UCSD-AML1 (cell line): ENCODE results near the gene GATA2.

Source experiments
- DNase-seq: peaks from one replicate; lab custom pipeline; 2025; ENCODE audit not compliant: unreplicated experiment; lab: John Stamatoyannopoulos, UW

The GATA2 gene

DNA sequence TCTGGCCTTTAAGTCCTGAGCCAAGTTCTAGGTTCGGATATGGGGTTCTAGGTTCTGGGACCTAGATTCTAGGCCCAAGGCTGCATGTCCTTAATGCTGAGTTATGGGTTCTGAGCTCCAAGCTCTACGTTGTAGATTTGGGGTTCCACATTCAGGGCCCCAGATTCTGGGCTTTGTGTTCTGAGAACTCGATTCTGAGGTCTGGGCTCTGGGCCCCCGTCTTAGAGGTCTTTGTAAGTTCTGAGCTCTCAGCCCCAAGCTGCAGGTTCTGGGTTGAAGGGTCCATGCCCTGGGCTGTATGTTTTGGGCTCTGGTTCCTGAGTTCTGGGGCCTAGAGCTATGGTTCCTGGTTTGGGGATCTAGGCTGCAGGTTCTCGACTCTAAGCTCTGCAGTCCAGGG, 16.3 kb downstream of the GATA2 start:
- DNase-seq = no peak

DNA sequence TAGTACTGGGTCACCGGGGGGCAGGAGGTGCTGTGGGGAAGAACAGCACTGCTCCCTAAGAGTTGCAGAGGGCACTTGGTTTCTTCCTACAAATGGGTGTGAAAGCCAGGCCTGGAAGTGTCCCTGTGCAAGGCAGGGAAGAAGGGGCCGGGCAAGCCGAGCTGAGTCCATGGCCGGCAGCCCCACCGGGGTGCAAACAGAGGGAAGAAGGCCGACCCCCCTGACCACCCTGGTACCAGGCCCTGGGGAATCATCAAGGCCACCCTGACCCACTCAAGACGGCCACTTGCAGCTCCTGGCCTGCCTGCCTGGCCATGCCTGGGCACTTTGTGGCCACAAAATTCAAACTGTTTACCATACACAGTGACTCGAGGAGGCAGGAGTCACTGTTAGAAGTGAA, 17.6 kb downstream of the GATA2 start:
- no peak for DNase-seq

DNA sequence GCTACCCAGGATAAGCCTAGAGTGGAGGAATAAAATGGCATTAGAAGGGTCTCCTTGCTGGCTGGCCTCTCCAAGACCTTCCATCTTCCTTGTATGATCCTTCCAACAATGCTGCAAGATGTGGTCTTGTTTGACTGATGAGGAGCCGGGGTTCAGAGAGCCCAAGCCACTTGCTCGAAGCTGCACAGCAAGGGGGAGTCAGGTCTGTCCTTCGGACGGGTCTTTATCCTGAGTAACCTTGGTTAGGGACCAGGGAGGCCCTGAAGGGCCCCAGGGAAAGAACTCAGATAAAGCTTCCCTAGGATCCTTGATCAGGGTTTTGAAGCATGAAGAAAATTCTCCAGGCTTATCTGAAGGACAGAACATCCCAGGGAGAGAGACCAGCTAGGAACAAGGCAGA, 19.3 kb downstream of the GATA2 start:
- no peak for DNase-seq

DNA sequence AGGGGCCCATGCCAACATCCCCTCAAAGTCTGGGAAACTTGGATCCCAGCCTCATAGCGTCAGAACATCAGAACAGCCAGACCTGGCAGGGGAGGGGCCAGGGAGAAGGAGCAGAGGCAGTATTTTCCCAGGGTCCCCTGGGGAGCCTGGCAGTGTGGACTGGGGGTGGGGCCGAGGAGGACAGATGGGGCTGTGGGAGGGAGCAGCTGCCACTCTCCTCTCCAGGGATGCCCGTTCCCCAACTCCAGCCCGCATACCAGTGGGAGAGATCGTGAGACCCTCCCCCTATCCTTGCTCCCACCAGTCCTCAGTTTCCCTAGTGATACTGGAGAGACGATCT, 19.9 kb downstream of the GATA2 start:
- no peak for DNase-seq

DNA sequence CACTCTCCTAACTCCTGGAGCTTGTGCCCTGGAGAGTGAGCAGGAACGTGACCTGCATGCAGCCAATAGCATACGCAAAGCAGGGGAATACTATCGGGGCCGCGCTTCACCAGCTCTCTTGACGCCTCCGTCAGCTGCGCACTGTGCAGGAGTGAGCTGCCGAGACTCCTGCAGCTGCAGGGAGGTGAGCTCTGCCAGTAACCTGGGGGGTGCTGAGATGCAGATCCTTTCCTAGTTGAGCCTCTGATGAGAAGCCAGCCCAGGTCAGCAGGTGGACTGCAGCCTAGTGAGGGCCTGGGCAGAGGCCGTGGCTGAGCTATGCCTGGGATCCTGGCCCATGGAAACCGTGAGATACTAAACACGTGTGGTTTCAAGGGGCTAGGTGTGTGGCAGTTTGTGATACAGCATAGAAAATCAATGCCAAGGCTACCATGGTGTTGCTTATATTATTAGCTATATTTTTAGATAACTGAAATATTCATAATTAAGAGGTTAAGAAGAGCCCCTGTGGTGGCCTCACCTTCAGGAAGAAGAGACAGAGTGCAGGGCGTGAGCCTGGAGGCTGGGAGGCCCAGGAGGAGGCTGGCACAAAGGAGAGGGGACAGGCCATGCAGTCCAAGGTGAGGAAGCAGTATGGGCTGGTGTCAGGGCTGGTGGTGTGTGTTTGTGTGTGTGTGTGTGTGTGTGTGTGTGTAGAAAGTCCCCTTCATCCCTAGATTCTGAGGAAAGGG, 20.4 kb downstream of the GATA2 start:
- DNase-seq = no peak

DNA sequence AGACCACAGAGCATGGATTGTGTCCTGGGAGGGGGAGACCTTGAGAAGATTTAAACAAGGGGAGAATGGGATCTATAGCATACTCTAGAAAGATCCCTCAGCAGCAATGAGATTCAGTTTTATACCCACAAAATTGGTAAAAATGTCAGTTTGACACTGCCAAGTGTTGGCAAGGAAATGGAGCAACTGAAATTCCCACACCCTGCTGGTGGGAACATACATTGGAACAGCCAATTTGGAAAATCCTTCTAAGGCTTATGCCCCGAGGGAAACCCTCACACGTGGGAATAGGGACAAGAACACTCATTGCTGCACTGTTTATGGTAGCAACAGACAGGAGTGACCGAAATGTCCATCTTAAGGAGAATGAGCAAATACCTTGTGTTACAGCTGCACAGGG, 21.3 kb downstream of the GATA2 start:
- no peak for DNase-seq

DNA sequence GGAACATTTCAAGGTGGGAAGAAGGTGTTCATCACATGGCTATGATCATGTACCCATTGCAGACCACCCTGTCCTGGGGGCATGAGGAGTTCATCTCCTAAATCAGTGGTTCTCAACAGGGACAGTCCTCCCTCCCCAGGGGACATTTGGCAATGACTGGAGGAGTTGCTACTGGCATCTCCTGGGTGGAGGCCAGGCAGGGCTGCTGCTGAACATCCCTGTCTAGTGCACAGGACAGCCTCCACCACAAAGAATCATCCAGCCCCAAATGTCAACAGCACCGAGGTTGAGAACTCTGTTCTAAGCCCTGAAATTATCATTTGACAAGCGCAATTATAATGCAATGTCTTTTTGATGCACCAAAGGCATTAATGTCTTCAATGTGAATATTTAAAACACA, 21.9 kb downstream of the GATA2 start:
- no peak for DNase-seq

DNA sequence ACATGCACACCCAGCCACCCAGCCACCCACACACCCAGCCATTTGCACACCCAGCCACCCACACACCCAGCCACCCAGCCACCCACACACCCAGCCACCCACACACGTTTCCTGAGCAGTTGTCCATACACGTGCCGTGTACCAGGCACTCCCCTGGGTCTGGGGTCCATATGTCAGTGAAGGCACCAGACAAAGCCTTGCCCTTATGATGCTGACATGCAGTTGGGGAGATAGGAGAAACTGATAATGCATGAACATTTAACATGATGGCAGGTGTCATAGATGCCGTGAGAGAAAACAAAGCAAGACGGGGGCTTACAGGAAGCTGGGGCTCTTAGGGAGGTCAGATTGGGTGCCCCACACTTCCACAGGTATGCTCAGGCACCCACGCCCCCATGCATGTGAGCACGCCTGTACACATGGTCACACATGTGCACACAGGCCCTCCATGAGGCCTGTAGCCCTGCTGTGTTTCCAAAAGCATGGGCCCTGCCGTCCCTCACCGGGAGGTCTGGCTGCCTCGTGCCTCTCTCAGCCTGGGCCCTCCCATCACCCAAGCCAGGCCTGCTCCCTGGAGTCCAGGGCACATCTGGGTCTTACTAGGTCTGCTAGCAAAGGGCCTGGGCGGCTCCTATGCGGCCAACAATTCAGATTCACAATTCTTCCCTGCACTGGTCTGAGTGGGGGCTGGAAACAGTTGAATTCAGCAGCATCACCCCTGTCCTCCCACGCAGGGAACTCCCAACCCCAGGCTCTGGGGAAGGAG, 22.7 kb downstream of the GATA2 start:
- DNase-seq = no peak

DNA sequence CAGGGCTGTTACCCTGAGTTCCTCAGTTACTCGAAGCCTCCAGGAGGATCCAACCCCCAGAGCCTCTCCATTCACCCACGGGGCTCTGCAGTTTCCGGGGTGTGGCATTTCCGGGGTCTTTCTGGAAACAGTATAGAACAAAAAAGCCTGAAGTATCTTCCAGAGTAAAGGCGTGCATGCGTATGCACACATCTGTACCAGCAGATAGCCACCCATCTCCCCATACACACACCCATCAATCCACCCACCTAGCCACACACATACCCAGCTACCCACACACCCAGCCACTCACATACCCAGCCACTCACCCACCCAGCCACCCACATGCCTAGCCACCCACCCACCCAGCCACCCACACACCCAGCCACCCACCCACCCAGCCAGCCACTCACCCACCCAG, 23.4 kb downstream of the GATA2 start:
- DNase-seq = no peak

DNA sequence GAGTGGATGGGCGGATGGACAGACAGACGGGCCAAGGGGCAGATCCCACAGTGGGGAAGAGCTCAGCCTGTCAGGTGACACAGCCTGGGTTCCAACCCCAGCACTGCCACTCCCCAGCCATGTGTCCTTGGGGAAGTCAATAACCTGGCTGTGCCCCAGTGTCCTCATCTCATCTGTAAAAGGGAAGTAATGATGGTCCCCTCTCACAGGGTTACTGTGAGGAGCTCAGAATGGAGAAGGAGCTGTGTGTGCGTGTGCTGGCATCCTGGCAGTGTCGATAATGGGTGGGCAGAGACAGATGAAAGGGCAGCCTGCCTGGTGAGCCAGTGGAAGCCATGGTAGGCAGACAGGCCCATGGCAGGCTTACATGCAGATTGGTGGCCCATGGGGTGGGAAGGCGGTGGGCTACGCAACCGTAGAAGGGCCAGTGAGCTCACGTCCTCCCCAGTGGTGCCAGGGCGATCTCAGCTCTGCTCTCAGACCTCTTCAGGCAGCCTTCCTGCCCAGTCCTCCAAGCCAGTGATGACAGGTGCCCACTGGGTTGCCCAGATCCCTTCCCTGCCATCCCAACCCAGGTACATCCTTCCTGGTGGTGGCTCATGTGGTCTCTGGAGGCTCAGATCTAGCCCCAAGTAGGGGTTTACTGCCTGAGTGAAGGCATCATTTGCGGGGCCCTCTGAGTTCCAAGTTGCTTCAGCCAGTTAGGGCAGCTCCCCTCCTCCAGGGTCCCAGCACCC, 24.0 kb downstream of the GATA2 start:
- no peak for DNase-seq

DNA sequence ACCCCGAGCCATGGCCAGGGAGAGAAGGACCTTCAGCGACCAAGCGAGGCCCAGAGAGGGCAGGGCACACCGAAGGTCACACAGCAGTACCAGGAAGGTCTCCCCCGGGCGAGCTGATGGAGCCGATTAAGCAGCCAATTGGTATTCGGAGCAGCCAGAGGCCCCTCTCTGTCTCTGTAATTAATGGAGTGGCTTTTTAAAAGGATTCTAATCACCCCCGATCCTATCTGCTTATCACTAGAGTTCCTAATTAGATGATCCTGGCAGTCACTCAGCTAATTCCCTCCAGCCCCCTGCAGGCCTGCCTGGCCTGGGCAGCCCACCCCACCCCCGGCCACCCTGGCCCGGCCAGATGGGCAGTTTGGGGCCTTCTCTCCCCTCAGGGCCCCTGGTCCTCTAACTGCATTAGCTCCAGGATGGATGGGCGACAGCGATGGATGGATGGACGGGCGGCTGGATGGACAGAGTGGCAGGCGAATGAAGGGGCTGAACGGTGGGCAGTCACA, 24.7 kb downstream of the GATA2 start:
- no peak for DNase-seq

DNA sequence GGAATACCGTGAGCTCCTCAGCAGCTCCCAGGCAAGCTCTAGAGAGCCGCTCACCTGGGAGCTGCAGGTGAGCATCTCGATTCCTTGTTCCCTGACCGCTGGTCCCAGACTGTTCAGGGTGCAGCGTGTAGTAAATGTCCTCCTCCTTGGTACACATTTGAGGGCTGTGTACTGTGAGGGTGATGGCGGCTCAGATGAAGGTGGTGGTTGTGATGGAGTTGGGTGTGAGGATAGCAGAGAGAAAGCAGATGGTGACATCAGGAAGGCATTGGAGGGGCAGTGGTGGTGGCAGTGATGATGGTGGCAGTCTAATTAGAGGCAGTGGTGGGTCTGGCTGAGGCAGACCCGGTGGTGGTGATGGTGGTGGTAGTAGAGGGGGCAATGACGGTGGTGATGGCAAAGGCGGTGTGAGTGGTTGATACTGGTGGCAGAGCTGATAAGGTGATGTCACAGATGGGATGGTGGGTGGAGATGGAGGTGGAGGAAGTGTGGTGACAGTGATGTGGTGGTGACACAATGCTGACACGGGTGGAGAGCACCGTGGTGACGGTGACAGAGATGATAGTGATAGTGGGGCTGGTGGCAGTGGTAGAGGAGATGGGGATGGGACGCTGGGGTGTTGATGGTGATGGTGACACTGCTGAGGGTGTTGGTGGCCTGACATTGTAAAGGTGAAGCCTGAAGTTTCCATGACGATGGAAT, 26.0 kb downstream of the GATA2 start, which contains the start of gene DNAJB8:
DNAJB8 (minus strand) TSS at position 51 of the 702 bp plus-strand sequence. CDS start 3,645 bp downstream, outside the sequence.
- no peak for DNase-seq

DNA sequence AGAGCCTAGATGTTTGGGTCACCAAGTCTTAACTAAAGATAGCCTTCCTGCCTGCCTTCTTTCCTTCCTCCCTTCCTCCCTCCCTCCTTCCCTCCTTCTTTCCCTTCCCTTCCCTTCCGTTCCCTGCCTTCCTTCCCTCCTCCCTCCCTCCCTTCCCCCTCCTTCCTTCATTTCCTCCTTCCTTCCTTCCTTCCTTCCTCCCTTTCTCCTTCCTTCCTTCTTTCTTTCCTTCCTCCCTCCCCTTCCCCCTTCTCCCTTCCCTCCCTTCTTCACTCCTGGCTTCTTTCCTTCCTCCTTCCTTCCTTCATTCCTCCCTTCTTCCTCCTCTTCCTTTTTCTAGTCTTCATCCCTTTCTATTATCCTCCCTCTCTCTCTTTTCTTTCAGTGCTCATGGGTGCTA, 28.3 kb downstream of the GATA2 start:
- DNase-seq = no peak

DNA sequence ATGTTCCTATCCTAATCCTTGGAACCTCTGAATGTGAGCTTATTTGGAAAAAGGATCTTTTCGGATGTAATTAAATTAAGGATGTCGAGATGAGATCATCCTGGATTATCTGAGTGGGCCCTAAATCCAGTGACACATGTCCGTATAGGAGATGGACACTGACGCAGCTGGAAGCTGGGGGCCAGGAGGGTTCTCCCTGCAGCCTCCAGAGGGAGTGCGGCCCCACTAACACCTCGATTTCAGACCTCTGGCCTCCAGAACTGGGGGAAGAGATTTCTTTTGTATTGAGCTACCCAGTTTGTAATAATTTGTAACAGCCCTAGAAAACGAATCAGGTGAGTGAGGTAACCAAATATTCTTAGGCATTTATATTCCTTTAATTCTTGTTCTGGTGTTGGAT, 28.8 kb downstream of the GATA2 start:
- no peak for DNase-seq

DNA sequence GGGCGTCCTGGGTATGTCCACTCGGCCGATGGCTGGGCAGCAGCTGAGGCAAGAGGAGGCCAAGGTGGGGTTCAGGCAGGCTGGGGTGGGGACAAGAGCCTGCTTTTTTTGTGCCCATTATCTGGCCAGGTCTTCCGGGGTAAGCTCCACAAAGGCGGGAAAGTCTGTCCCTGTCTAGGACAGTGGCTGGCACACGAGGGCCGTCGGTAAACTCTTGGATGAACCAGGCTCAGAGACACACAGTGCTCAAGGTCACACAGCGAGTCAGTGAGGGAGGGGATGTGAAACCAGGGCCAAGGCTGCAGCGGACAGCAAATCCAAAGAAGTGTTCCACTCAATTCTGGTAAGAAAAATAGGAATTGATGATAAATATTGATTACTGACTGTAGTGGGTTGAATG, 29.2 kb downstream of the GATA2 start:
- DNase-seq = no peak

DNA sequence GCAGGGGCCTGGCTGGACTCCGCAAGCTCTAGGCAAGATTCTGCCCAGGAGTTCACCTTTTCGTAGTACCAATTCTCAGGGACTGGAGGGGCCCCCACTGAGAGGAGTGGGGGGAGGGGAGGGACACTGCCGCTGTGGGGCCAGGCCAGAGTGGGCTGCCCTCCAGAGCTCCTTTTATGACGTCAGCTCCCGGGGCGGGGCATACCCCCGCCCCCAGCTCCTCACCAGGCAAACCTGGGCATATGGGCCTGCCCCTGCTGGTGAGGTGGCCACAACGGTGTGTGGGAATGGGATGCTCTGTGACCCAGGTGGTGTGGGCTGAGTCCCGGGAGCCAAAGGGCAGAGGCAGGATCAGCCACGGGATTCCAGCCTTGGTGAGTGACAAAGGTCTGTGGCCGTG, 29.6 kb downstream of the GATA2 start:
- no peak for DNase-seq

DNA sequence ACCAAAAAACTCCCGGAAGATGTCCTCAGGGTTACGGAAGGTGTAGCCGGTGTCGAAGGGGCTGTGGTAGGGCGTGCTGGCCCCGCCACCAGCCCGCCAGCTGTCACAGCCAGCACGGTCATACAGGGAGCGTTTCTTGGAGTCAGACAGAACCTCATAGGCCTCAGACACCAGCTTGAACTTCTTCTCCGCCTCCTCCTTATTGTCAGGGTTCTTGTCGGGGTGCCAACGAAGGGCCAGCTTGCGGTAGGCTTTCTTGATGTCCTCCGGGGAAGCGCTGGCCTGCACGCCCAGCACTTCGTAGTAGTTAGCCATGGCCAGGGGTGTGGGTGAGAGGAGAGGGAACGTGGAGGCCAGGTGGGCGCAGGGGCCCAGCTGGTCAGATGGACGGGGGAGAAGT, 30.1 kb downstream of the GATA2 start:
- DNase-seq = no peak

DNA sequence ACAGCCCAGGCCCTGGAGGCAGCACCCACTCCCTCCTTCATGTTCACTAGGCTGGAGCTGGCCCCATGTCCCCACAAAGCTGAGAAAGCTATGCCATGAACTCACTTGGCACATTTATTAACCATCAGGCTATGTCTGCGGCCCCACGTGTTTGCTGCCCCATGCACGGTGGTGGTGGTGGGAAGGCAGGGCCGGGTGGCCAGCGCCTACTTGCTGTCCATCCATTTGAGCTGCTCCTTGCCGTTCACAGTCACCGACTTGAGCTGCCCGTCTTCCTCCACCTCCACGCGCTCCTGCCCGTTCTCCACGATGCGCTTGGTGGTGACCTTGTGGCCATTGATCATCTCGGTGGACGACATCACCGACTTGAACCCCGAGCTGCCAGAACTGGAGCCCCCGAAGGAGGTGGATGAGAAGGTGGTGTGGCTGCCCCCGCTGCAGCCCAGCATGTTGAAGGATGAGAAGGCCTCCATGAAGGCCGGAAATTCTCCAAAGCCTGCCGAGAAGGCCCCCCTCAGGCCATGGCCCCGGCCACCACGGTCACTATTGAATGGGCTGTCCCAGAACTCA, 30.6 kb downstream of the GATA2 start:
- DNase-seq = no peak

DNA sequence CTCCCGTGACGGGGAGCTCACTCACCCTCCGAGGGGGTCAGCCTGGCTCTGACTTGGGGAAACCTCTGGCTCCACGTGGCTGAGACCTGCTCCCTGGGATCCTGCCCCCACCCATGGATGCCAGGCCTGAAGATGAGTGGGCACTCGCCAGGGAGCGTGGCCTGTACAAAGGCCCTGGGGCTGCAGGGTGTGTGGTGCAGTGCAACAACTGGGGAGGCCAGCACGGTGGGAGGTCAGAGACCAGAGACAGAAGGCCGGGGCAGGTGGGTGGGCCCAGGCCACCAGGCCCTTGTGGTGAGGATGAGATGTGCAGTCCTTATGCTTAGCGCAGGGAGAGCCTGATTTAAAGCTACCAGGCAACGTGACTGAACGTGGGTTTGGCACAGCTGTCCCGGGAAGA, 31.3 kb downstream of the GATA2 start:
- no peak for DNase-seq

DNA sequence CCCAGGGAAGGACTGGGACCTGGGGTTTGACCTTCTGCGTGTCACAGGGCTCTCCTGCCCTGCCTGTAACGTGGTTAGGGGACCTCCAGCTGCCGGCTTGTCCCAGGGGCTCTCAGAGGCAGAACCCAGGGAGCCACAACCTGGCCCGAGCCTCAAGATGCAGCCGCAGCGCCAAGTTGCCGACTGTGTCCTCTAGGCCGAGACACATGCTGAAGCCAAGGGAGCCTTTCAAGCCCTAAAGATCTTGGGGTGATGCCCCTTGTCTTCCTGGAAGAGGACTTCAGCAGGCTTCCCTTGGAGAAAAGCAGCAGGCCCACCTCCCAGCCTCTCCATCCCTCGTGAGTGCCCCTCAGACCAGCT, 33.6 kb downstream of the GATA2 start:
- DNase-seq = no peak
